Liver (tissue), 9 donors: ENCODE measurements around the gene FILIP1L. TPM values are rescaled to one million over a fixed set of nuclear protein-coding genes. Genes with fewer than 3 reads are reported as not detected.

Source experiments
- DNase-seq: peaks from one replicate; pipeline ENCODE4 v3.0.0-alpha.2; 2017; ENCODE audit warnings: low spot score
- H3K27ac ChIP-seq, 2 donors: one replicate each; pipeline ENCODE4 v1.7.0; 2013; ENCODE audit warnings: inconsistent platforms in 2 of 2, low read length in 2 of 2, control low read depth in 1 of 2, low read depth in 1 of 2, mild to moderate bottlenecking in 1 of 2
- H3K27me3 ChIP-seq, 4 donors: one replicate each; pipeline versions ENCODE4 v1.6.1 to v1.7.0; 2013; ENCODE audit warnings: low read length in 3 of 4, inconsistent platforms in 1 of 4, mild to moderate bottlenecking in 1 of 4, moderate library complexity in 1 of 4; ENCODE audit not compliant: control insufficient read depth in 4 of 4, insufficient read depth in 4 of 4
- H3K36me3 ChIP-seq, 4 donors: one replicate each; pipeline versions ENCODE4 v1.6.1 to v1.7.0; 2013; ENCODE audit warnings: low read length in 3 of 4, mild to moderate bottlenecking in 3 of 4, low read depth in 1 of 4, moderate library complexity in 1 of 4; ENCODE audit not compliant: control insufficient read depth in 4 of 4, insufficient read depth in 3 of 4
- H3K4me1 ChIP-seq, 4 donors: one replicate each; pipeline versions ENCODE4 v1.6.1 to v1.7.0; 2013; ENCODE audit warnings: low read length in 3 of 4, mild to moderate bottlenecking in 3 of 4, moderate library complexity in 1 of 4; ENCODE audit not compliant: control insufficient read depth in 4 of 4, insufficient read depth in 4 of 4
- H3K4me3 ChIP-seq, 3 donors: one replicate each; pipeline versions ENCODE4 v1.6.1 to v1.7.0; 2013; ENCODE audit warnings: low read length in 3 of 3, control low read depth in 1 of 3, low read depth in 1 of 3, mild to moderate bottlenecking in 1 of 3
- H3K9ac ChIP-seq, 2 donors: one replicate each; pipeline ENCODE4 v1.7.0; 2013; ENCODE audit warnings: low read length in 2 of 2, mild to moderate bottlenecking in 2 of 2, moderate library complexity in 2 of 2, control low read depth in 1 of 2, low read depth in 1 of 2
- H3K9me3 ChIP-seq, 4 donors: one replicate each; pipeline versions ENCODE4 v1.6.1 to v1.7.0; 2013; ENCODE audit warnings: low read length in 3 of 4; ENCODE audit not compliant: control insufficient read depth in 4 of 4
- EGR1 ChIP-seq, 2 donors: IDR thresholded peaks; 2 replicates each; pipeline ENCODE4 v1.6.1; 2016 to 2018; ENCODE audit warnings: antibody characterized with exemption in 2 of 2, low read depth in 2 of 2
- FOXA1 ChIP-seq: IDR thresholded peaks from 2 replicates; pipeline ENCODE4 v1.6.1; 2016; ENCODE audit warnings: antibody characterized with exemption
- FOXA2 ChIP-seq: IDR thresholded peaks from 2 replicates; pipeline ENCODE4 v1.6.1; 2016; ENCODE audit warnings: antibody characterized with exemption
- GABPA ChIP-seq, 2 donors: IDR thresholded peaks in 1 of 2; conservative IDR thresholded peaks in 1 of 2; 2 replicates each; pipeline ENCODE4 v1.6.1; 2016; ENCODE audit warnings: antibody characterized with exemption in 2 of 2, mild to moderate bottlenecking in 1 of 2, moderate library complexity in 1 of 2
- HNF4A ChIP-seq, 2 donors: conservative IDR thresholded peaks; 2 replicates each; pipeline ENCODE4 v1.6.1; 2016; ENCODE audit warnings: antibody characterized with exemption in 2 of 2, mild to moderate bottlenecking in 2 of 2
- HNF4G ChIP-seq: IDR thresholded peaks from 2 replicates; pipeline ENCODE4 v1.6.1; 2016; ENCODE audit warnings: antibody characterized with exemption
- JUND ChIP-seq, 2 donors: IDR thresholded peaks; 2 replicates each; pipeline ENCODE4 v1.6.1; 2016; ENCODE audit warnings: antibody characterized with exemption in 2 of 2
- NR2F2 ChIP-seq: IDR thresholded peaks from 2 replicates; pipeline ENCODE4 v1.6.1; 2016; ENCODE audit warnings: antibody characterized with exemption
- RAD21 ChIP-seq, 2 donors: IDR thresholded peaks; 2 replicates each; pipeline ENCODE4 v1.6.1; 2016; ENCODE audit warnings: antibody characterized with exemption in 2 of 2, mild to moderate bottlenecking in 2 of 2
- RXRA ChIP-seq, 2 donors: IDR thresholded peaks; 2 replicates each; pipeline ENCODE4 v1.6.1; 2017 to 2018; ENCODE audit warnings: antibody characterized with exemption in 2 of 2, mild to moderate bottlenecking in 1 of 2
- SP1 ChIP-seq: IDR thresholded peaks from 2 replicates; pipeline ENCODE4 v1.6.1; 2018; ENCODE audit warnings: antibody characterized with exemption, mild to moderate bottlenecking
- TAF1 ChIP-seq: conservative IDR thresholded peaks from 2 replicates; pipeline ENCODE4 v1.6.1; 2016; ENCODE audit warnings: antibody characterized with exemption, mild to moderate bottlenecking
- YY1 ChIP-seq: IDR thresholded peaks from 2 replicates; pipeline ENCODE4 v1.6.1; 2016; ENCODE audit warnings: antibody characterized with exemption, mild to moderate bottlenecking
- polyA plus RNA-seq, 2 donors: library from polyadenylated mRNA; stranded (reverse) in 1 of 2; unstranded in 1 of 2; fragments of 200-250 nt in 1 of 2; fragments of >200 nt in 1 of 2; fragmentation: Nextera tagmentation in 1 of 2; extraction: Ambion mirVana in 1 of 2; gene quantifications; one replicate each; pipeline versions ENCODE4 v1.2.1 to v1.2.3, GENCODE V29; 2013 to 2015
- total RNA-seq, 2 donors: library from RNA; depleted of rRNA; stranded (reverse); fragments of >200 nt; gene quantifications; one replicate each; pipeline ENCODE4 v1.2.3, GENCODE V29; 2014
- TF ChIP-seq, protein P1 (sequence below): IDR thresholded peaks from 2 replicates; pipeline ENCODE4 v1.6.1; 2016; ENCODE audit warnings: antibody characterized with exemption, mild to moderate bottlenecking
- TF ChIP-seq, protein P2 (sequence below): fragments of 150-350 bp; IDR thresholded peaks from 2 replicates; pipeline ENCODE4 v1.5.1; 2017; ENCODE audit warnings: improper control_type of control experiment, low read depth, low read length; ENCODE audit not compliant: missing input control
- TF ChIP-seq, protein P3 (sequence below): IDR thresholded peaks from 2 replicates; pipeline ENCODE4 v1.6.1; 2016; ENCODE audit warnings: antibody characterized with exemption
- TF ChIP-seq, protein P4 (sequence below): IDR thresholded peaks from 2 replicates; pipeline ENCODE4 v1.6.1; 2016; ENCODE audit warnings: antibody characterized with exemption
- TF ChIP-seq, protein P5 (sequence below): IDR thresholded peaks from 2 replicates; pipeline ENCODE4 v1.6.1; 2016; ENCODE audit warnings: antibody characterized with exemption
- donor health status: healthy.
- donor health status: healthy.
- donor health status: healthy.
- donor health status: healthy.
- donor health status: healthy.

The FILIP1L gene
- total and polyA plus RNA-seq, 4 donors, result 1.4 to 6.5 (median 1.9) TPM

DNA sequence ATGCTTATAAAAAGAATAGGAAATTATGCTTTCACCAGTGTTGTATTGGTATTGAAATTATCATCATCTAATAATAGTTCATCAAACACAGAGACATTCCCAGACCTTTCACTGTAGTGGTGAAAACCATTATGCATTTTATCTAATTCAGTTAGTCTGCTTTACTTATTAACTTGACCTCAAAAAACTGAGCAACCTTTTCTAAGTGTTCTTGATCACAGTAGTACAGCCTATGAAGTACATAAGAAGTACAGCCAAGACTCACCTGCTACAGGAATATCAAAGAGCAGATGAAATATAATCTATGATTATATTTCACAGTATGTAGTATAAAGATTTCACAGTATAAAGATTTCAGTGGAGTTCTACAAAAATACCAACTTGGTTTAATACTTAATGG is 75.2 kb downstream of the FILIP1L start:
- H3K9me3 ChIP-seq, result no peaks in the 10 kb centered on the region
- H3K4me3 ChIP-seq, result no peak overlapping the region
- TF ChIP-seq FOXA2 (no peak), HNF4A (conservative IDR thresholded peaks at IDR 0.05) (no peak), NR2F2 (no peak), TAF1 (no peak), SP1 (no peak), FOXA1 (no peak), RXRA (IDR thresholded peaks at IDR 0.05) (no peak), GABPA (IDR thresholded peaks at IDR 0.05 in 1 of 2, conservative IDR thresholded peaks at IDR 0.05 in 1 of 2) (no peak), EGR1 (IDR thresholded peaks at IDR 0.05; ENCODE audit: low read depth in 2 of 2) (no peak), JUND (IDR thresholded peaks at IDR 0.05) (no peak), YY1 (no peak), RAD21 (IDR thresholded peaks at IDR 0.05) (no peak), HNF4G (no peak)
- TF ChIP-seq, protein P1, sequence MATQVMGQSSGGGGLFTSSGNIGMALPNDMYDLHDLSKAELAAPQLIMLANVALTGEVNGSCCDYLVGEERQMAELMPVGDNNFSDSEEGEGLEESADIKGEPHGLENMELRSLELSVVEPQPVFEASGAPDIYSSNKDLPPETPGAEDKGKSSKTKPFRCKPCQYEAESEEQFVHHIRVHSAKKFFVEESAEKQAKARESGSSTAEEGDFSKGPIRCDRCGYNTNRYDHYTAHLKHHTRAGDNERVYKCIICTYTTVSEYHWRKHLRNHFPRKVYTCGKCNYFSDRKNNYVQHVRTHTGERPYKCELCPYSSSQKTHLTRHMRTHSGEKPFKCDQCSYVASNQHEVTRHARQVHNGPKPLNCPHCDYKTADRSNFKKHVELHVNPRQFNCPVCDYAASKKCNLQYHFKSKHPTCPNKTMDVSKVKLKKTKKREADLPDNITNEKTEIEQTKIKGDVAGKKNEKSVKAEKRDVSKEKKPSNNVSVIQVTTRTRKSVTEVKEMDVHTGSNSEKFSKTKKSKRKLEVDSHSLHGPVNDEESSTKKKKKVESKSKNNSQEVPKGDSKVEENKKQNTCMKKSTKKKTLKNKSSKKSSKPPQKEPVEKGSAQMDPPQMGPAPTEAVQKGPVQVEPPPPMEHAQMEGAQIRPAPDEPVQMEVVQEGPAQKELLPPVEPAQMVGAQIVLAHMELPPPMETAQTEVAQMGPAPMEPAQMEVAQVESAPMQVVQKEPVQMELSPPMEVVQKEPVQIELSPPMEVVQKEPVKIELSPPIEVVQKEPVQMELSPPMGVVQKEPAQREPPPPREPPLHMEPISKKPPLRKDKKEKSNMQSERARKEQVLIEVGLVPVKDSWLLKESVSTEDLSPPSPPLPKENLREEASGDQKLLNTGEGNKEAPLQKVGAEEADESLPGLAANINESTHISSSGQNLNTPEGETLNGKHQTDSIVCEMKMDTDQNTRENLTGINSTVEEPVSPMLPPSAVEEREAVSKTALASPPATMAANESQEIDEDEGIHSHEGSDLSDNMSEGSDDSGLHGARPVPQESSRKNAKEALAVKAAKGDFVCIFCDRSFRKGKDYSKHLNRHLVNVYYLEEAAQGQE, result no peak
- TF ChIP-seq, protein P2, sequence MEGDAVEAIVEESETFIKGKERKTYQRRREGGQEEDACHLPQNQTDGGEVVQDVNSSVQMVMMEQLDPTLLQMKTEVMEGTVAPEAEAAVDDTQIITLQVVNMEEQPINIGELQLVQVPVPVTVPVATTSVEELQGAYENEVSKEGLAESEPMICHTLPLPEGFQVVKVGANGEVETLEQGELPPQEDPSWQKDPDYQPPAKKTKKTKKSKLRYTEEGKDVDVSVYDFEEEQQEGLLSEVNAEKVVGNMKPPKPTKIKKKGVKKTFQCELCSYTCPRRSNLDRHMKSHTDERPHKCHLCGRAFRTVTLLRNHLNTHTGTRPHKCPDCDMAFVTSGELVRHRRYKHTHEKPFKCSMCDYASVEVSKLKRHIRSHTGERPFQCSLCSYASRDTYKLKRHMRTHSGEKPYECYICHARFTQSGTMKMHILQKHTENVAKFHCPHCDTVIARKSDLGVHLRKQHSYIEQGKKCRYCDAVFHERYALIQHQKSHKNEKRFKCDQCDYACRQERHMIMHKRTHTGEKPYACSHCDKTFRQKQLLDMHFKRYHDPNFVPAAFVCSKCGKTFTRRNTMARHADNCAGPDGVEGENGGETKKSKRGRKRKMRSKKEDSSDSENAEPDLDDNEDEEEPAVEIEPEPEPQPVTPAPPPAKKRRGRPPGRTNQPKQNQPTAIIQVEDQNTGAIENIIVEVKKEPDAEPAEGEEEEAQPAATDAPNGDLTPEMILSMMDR, result no peak
- TF ChIP-seq, protein P3, sequence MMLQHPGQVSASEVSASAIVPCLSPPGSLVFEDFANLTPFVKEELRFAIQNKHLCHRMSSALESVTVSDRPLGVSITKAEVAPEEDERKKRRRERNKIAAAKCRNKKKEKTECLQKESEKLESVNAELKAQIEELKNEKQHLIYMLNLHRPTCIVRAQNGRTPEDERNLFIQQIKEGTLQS, result no peak
- TF ChIP-seq, protein P4, sequence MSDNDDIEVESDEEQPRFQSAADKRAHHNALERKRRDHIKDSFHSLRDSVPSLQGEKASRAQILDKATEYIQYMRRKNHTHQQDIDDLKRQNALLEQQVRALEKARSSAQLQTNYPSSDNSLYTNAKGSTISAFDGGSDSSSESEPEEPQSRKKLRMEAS, result no peak
- TF ChIP-seq, protein P5, sequence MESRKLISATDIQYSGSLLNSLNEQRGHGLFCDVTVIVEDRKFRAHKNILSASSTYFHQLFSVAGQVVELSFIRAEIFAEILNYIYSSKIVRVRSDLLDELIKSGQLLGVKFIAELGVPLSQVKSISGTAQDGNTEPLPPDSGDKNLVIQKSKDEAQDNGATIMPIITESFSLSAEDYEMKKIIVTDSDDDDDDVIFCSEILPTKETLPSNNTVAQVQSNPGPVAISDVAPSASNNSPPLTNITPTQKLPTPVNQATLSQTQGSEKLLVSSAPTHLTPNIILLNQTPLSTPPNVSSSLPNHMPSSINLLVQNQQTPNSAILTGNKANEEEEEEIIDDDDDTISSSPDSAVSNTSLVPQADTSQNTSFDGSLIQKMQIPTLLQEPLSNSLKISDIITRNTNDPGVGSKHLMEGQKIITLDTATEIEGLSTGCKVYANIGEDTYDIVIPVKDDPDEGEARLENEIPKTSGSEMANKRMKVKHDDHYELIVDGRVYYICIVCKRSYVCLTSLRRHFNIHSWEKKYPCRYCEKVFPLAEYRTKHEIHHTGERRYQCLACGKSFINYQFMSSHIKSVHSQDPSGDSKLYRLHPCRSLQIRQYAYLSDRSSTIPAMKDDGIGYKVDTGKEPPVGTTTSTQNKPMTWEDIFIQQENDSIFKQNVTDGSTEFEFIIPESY, result no peak
- no peaks in the 10 kb centered on the region for H3K27me3 ChIP-seq
- no peak for DNase-seq
- H3K4me1 ChIP-seq, result no peaks in the 10 kb centered on the region
- H3K36me3 ChIP-seq, result no peaks in the 10 kb centered on the region
- no peak overlapping the region for H3K27ac ChIP-seq
- no peak overlapping the region for H3K9ac ChIP-seq
